Natural killer cell (primary cell): ENCODE data around the gene TECPR1. TPM values are rescaled to one million over a fixed set of nuclear protein-coding genes. Genes with fewer than 3 reads are reported as not detected.
A peak's percentile ranks its signal among the peaks of the same experiment; 100 is the strongest.
"Not testable (repeated sequence)": the region's sequence is repeated elsewhere in the genome, so short reads cannot be mapped to it uniquely, and the experiment has no call there.

Experiments used
- ATAC-seq, 3 donors: fragments of 150-1000 bp in 2 of 3; fragments of 200-7000 bp in 1 of 3; cut with Tn5 transposase; 1 replicate in 1 of 3; 2 replicates in 2 of 3; pipeline ENCODE4 v1.10.0; 2021; ENCODE audit warnings: mild to moderate bottlenecking in 2 of 3, moderate library complexity in 2 of 3
- DNase-seq, 2 donors: peaks; one replicate each; pipeline versions ENCODE4 v3.0.0 to v3.0.0-alpha.2; 2013 to 2021; ENCODE audit warnings: mixed read lengths in 1 of 2
- H3K27ac ChIP-seq: one replicate; pipeline ENCODE4 v1.5.1; 2013; ENCODE audit warnings: mild to moderate bottlenecking, low read length
- H3K27me3 ChIP-seq: one replicate; pipeline ENCODE4 v1.6.1; 2013; ENCODE audit warnings: low read length; ENCODE audit not compliant: control insufficient read depth, insufficient read depth
- H3K36me3 ChIP-seq: one replicate; pipeline ENCODE4 v1.6.1; 2013; ENCODE audit warnings: low read length; ENCODE audit not compliant: control insufficient read depth, insufficient read depth
- H3K4me1 ChIP-seq: one replicate; pipeline ENCODE4 v1.6.1; 2013; ENCODE audit warnings: low read length; ENCODE audit not compliant: control insufficient read depth, insufficient read depth
- H3K4me3 ChIP-seq: one replicate; pipeline ENCODE4 v1.5.1; 2013; ENCODE audit warnings: low read length
- H3K9me3 ChIP-seq: one replicate; pipeline ENCODE4 v1.6.1; 2013; ENCODE audit warnings: low read length; ENCODE audit not compliant: control insufficient read depth, insufficient read depth
- H3K27ac Mint-ChIP-seq, 2 donors: one replicate each; pipeline ENCODE4 v1.8.0; 2022; ENCODE audit warnings: mild to moderate bottlenecking in 2 of 2, mixed read lengths in 2 of 2, moderate library complexity in 1 of 2
- H3K27me3 Mint-ChIP-seq, 2 donors: one replicate each; pipeline ENCODE4 v1.8.0; 2022; ENCODE audit warnings: low read depth in 2 of 2, mixed read lengths in 2 of 2
- H3K36me3 Mint-ChIP-seq: one replicate; pipeline ENCODE4 v1.8.0; 2022; ENCODE audit warnings: mixed read lengths
- H3K4me1 Mint-ChIP-seq, 2 donors: one replicate each; pipeline ENCODE4 v1.8.0; 2022; ENCODE audit warnings: mixed read lengths in 2 of 2
- H3K4me3 Mint-ChIP-seq: one replicate; pipeline ENCODE4 v1.8.0; 2022; ENCODE audit warnings: mild to moderate bottlenecking, moderate library complexity, mixed read lengths
- H3K9me3 Mint-ChIP-seq, 2 donors: one replicate each; pipeline ENCODE4 v1.8.0; 2022; ENCODE audit warnings: mixed read lengths in 2 of 2
- WGBS: methylation state at CpG from one replicate; pipeline ENCODE4 v1.1.7; 2013; ENCODE audit warnings: missing lambda C conversion rate; ENCODE audit not compliant: insufficient coverage; 5-methylcytosine and 5-hydroxymethylcytosine counted together
- intact Hi-C: fragments of 100-400 bp; cut with micrococcal nuclease; formaldehyde crosslinking; loops from one replicate; pipeline ENCODE4 v1.14.2; 2022
- total RNA-seq, 4 donors: library from RNA; stranded (reverse); fragments of 120-200 nt in 1 of 4; gene quantifications; one replicate each; pipeline versions ENCODE4 v1.2.3 to v1.2.4, GENCODE V29; 2013 to 2022
- TF ChIP-seq, protein P1 (sequence below): fragments of 200-600 bp; IDR thresholded peaks from one replicate; pipeline ENCODE4 v1.8.0; 2022; ENCODE audit warnings: antibody characterized with exemption

Gene TECPR1
- total RNA-seq, 3 donors from 2014 or later (not counting 1 experiment from before 2014, with no cell fraction given), result 68.8 to 76.7 (median 70.3) TPM

DNA sequence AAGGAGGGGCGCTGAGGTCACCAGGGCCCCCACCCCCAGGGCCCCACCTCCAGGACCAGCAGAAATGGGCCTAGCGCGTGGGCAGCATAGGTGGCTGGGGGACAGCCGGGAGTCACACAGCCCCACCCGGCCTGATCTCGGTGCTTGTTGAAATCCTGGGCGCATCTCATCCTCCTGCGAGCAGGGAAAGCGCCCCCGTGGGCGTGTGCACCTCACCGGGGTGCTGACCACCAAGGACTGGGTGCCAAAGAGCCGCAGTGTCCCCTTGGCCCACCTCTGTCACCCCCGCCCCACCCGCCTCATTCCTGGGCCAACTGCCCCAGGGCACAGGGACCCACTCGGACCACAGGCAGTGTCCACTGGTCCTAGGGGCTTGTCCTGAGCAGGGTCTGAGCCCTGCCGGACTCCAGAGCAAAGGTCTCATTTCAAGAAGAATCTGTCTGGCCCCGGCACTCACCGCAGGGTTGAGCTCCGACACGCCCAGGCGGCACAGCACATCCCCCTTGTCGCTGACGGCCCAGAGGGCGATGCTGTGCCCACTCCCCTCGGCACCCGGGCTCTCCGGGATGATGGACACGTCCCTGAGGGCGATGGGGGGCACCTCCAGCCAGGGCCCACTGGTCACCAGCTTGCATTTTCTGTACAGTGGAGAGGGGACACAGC, 29.4 kb downstream of the TECPR1 start:
- no peak overlapping the region for H3K4me3 Mint-ChIP-seq
- no peak overlapping the region for H3K4me3 ChIP-seq
- TF ChIP-seq, protein P1, sequence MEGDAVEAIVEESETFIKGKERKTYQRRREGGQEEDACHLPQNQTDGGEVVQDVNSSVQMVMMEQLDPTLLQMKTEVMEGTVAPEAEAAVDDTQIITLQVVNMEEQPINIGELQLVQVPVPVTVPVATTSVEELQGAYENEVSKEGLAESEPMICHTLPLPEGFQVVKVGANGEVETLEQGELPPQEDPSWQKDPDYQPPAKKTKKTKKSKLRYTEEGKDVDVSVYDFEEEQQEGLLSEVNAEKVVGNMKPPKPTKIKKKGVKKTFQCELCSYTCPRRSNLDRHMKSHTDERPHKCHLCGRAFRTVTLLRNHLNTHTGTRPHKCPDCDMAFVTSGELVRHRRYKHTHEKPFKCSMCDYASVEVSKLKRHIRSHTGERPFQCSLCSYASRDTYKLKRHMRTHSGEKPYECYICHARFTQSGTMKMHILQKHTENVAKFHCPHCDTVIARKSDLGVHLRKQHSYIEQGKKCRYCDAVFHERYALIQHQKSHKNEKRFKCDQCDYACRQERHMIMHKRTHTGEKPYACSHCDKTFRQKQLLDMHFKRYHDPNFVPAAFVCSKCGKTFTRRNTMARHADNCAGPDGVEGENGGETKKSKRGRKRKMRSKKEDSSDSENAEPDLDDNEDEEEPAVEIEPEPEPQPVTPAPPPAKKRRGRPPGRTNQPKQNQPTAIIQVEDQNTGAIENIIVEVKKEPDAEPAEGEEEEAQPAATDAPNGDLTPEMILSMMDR, result no peak
- H3K27me3 Mint-ChIP-seq, result no peaks in the 10 kb centered on the region
- DNase-seq (no peak), ATAC-seq (no peak)
- no peaks in the 10 kb centered on the region for H3K36me3 Mint-ChIP-seq
- no peak overlapping the region for H3K27ac Mint-ChIP-seq
- no peak overlapping the region for H3K27ac ChIP-seq
- H3K9me3 ChIP-seq, result no peaks in the 10 kb centered on the region
- intact Hi-C loops, result no loop called here
- 94% methylated on average over 30 of the region's 30 CpGs for WGBS
- no peaks in the 10 kb centered on the region for H3K4me1 ChIP-seq
- peaks cover 8 to 15% of the 10 kb centered on the region in 2 donors for H3K4me1 Mint-ChIP-seq
- H3K9me3 Mint-ChIP-seq, result no peaks in the 10 kb centered on the region
- H3K36me3 ChIP-seq, result peaks cover 15% of the 10 kb centered on the region
- H3K27me3 ChIP-seq, result no peaks in the 10 kb centered on the region

GRCh38 chr7:98221611-98222532, 30.2 kb downstream of the TECPR1 start:
- Histone ChIP-seq H3K36me3 (peaks cover 15% of the 10 kb centered on the region), H3K4me3 (no peak overlapping the region), H3K4me1 (no peaks in the 10 kb centered on the region), H3K27me3 (no peaks in the 10 kb centered on the region), H3K9me3 (no peaks in the 10 kb centered on the region), H3K27ac (no peak overlapping the region)
- no peaks in the 10 kb centered on the region for H3K27me3 Mint-ChIP-seq
- no peak overlapping the region for H3K27ac Mint-ChIP-seq
- ATAC-seq (no peak), DNase-seq (no peak)
- TF ChIP-seq, protein P1, result no peak
- no peaks in the 10 kb centered on the region for H3K36me3 Mint-ChIP-seq
- H3K4me3 Mint-ChIP-seq, result no peak overlapping the region
- 97% methylated on average over 34 of the region's 34 CpGs for WGBS
- no peaks in the 10 kb centered on the region for H3K9me3 Mint-ChIP-seq
- intact Hi-C loops, result no loop called here
- peaks cover 8 to 15% of the 10 kb centered on the region in 2 donors for H3K4me1 Mint-ChIP-seq

DNA sequence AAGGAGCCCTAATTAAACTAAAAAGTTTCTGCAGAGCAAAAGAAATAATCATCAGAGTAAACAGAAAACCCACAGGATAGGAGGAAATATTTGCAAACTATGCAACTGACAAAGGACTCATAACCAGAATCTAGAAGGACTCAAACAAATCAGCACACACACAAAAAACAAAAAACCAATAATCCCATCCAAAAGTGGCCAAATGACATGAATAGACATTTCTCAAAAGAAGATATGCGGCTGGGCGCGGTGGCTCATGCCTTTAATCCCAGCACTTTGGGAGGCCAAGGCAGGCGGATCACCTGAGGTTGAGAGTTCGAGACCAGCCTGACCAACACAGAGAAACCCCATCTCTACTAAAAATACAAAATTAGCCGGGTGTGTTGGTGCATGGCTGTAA, 32.6 kb downstream of the TECPR1 start:
- H3K4me1 Mint-ChIP-seq, result peaks cover 8 to 15% of the 10 kb centered on the region in 2 donors
- intact Hi-C loops, H3K27ac ChIP-seq, H3K9me3 ChIP-seq, H3K36me3 ChIP-seq, H3K27me3 Mint-ChIP-seq, H3K4me3 Mint-ChIP-seq, H3K36me3 Mint-ChIP-seq, H3K27me3 ChIP-seq, H3K4me3 ChIP-seq, H3K4me1 ChIP-seq, ATAC-seq, H3K9me3 Mint-ChIP-seq, DNase-seq: not testable (repeated sequence)
- peak overlapping the region in 1 of 2 donors; percentile 16 for H3K27ac Mint-ChIP-seq
- 95% methylated on average over 6 of the region's 6 CpGs for WGBS
